SK-N-MC (cell line): Measurements from ENCODE around the gene UNC119B.
"Not testable (repeated sequence)": the region's sequence is repeated elsewhere in the genome, so short reads cannot be mapped to it uniquely, and the experiment has no call there.

ENCODE experiments used
- DNase-seq: peaks from one replicate; pipeline ENCODE4 v3.0.0-alpha.2; 2011; ENCODE audit warnings: low read depth, low spot score
- H3K27ac ChIP-seq: fragments of 200-600 bp; sonication (generic); 2 replicates; pipeline ENCODE4 v1.5.1; 2016; ENCODE audit warnings: mixed run types
- H3K36me3 ChIP-seq: fragments of 200-600 bp; sonication (generic); 2 replicates; pipeline ENCODE4 v1.6.1; 2017; ENCODE audit warnings: antibody characterized with exemption, low read length, mixed read lengths; ENCODE audit not compliant: insufficient read depth
- H3K4me3 ChIP-seq: fragments of 200-600 bp; sonication (generic); 2 replicates; pipeline ENCODE4 v1.5.1; 2016
- H3K9ac ChIP-seq: fragments of 200-600 bp; sonication (generic); 2 replicates; pipeline ENCODE4 v1.8.0; 2017; ENCODE audit warnings: mixed run types, mixed read lengths; ENCODE audit not compliant: insufficient read length
- H3K9me3 ChIP-seq: fragments of 200-600 bp; sonication (generic); 2 replicates; pipeline ENCODE4 v1.6.1; 2017; ENCODE audit warnings: low read depth, mild to moderate bottlenecking, antibody characterized with exemption, low read length, moderate library complexity, mixed read lengths
- EZH2 ChIP-seq: fragments of 200-600 bp; sonication (generic); IDR thresholded peaks from one replicate; pipeline ENCODE4 v1.6.1; 2017; ENCODE audit warnings: antibody characterized with exemption
- FOXP2 ChIP-seq: optimal IDR thresholded peaks from 2 replicates; pipeline ENCODE3; 2011; ENCODE audit warnings: mild to moderate bottlenecking, moderate library complexity; ENCODE audit not compliant: insufficient read depth; ENCODE audit errors: extremely low read length, control extremely low read depth
- POLR2AphosphoS5 ChIP-seq: IDR thresholded peaks from 2 replicates; pipeline ENCODE4 v1.6.1; 2012; ENCODE audit warnings: mild to moderate bottlenecking, low read depth, low read length, borderline replicate concordance

UNC119B gene

GRCh38 chr12:120720987-120721801 is 10.9 kb downstream of the UNC119B start:
- Histone ChIP-seq H3K36me3 (peaks cover 70% of the 10 kb centered on the region), H3K27ac (no peak overlapping the region)
- no peak for DNase-seq

GRCh38 chr12:120721866-120722265 is 11.6 kb downstream of the UNC119B start:
- peaks cover 63% of the 10 kb centered on the region for H3K36me3 ChIP-seq
- TF ChIP-seq POLR2AphosphoS5 (no peak), EZH2 (no peak), FOXP2 (no peak)
- no peak overlapping the region for H3K9ac ChIP-seq
- no peak overlapping the region for H3K4me3 ChIP-seq
- no peak overlapping the region for H3K27ac ChIP-seq
- no peak for DNase-seq
- no peaks in the 10 kb centered on the region for H3K9me3 ChIP-seq

More at GRCh38 chr12:120720987-120721801, 10.9 kb downstream of the UNC119B start:
- H3K9me3 ChIP-seq, result no peaks in the 10 kb centered on the region
- no peak overlapping the region for H3K9ac ChIP-seq
- no peak overlapping the region for H3K4me3 ChIP-seq
- no peak for TF ChIP-seq FOXP2
- TF ChIP-seq EZH2, result no peak

GRCh38 chr12:120722784-120723183 is 12.5 kb downstream of the UNC119B start:
- TF ChIP-seq POLR2AphosphoS5, result no peak
- no peak for TF ChIP-seq FOXP2
- no peak for TF ChIP-seq EZH2
- Histone ChIP-seq H3K36me3 (peaks cover 58% of the 10 kb centered on the region), H3K4me3 (no peak overlapping the region), H3K9me3 (no peaks in the 10 kb centered on the region), H3K9ac (no peak overlapping the region), H3K27ac (no peak overlapping the region)
- no peak for DNase-seq

- H3K9ac ChIP-seq, result no peak overlapping the region
Measured at GRCh38 chr12:120724720-120725119, 14.5 kb downstream of the UNC119B start.

GRCh38 chr12:120725151-120725658 is 14.9 kb downstream of the UNC119B start:
- H3K27ac ChIP-seq, result no peak overlapping the region
- peak overlapping the region; percentile 43 for H3K9ac ChIP-seq
- peaks cover 36% of the 10 kb centered on the region for H3K36me3 ChIP-seq

More at GRCh38 chr12:120724720-120725119, 14.5 kb downstream of the UNC119B start:
- Histone ChIP-seq H3K27ac (no peak overlapping the region), H3K9me3 (no peaks in the 10 kb centered on the region), H3K4me3 (no peak overlapping the region; the same call in 1 of the 2 replicates), H3K36me3 (peaks cover 41% of the 10 kb centered on the region)
- TF ChIP-seq FOXP2 (no peak), EZH2 (no peak), POLR2AphosphoS5 (no peak)
- no peak for DNase-seq

GRCh38 chr12:120725659-120726509 is 15.6 kb downstream of the UNC119B start, which contains the start of gene ACADS:
Gene ACADS, plus strand, starts transcription at chr12:120725826. Its CDS starts 60 bp downstream, at chr12:120725886.
- TF ChIP-seq EZH2, result no peak
- TF ChIP-seq POLR2AphosphoS5, result peak; percentile 65; the same call in 1 of the 2 replicates
- TF ChIP-seq FOXP2, result no peak
- DNase-seq, result no peak
- peaks cover 29% of the 10 kb centered on the region for H3K36me3 ChIP-seq
- no peak within 1 kb of the TSS for H3K27ac ChIP-seq
- peak within 1 kb of the TSS; percentile 77 for H3K9ac ChIP-seq
- H3K4me3 ChIP-seq, result peak within 1 kb of the TSS; percentile 75
- H3K9me3 ChIP-seq, result no peaks in the 10 kb centered on the region

More at GRCh38 chr12:120725151-120725658, 14.9 kb downstream of the UNC119B start:
- Histone ChIP-seq H3K9me3 (no peaks in the 10 kb centered on the region), H3K4me3 (peak overlapping the region; percentile 75)
- DNase-seq, result no peak
- no peak for TF ChIP-seq FOXP2
- no peak for TF ChIP-seq EZH2
- no peak for TF ChIP-seq POLR2AphosphoS5

GRCh38 chr12:120726510-120726793 is 16.2 kb downstream of the UNC119B start:
- TF ChIP-seq FOXP2, result no peak
- peaks cover 23% of the 10 kb centered on the region for H3K36me3 ChIP-seq
- H3K9ac ChIP-seq, result no peak overlapping the region
- no peak overlapping the region for H3K27ac ChIP-seq
- no peaks in the 10 kb centered on the region for H3K9me3 ChIP-seq
- H3K4me3 ChIP-seq, result peak overlapping the region; percentile 75
- no peak for DNase-seq

- TF ChIP-seq POLR2AphosphoS5 (no peak), EZH2 (no peak), FOXP2 (no peak)
Measured at GRCh38 chr12:120726961-120727360, 16.7 kb downstream of the UNC119B start.

GRCh38 chr12:120732198-120732597 is 21.9 kb downstream of the UNC119B start:
- H3K27ac ChIP-seq, H3K9ac ChIP-seq, H3K36me3 ChIP-seq, H3K4me3 ChIP-seq, H3K9me3 ChIP-seq, DNase-seq: not testable (repeated sequence)

More at GRCh38 chr12:120726961-120727360, 16.7 kb downstream of the UNC119B start:
- H3K9ac ChIP-seq, result no peak overlapping the region
- H3K36me3 ChIP-seq, result peaks cover 18% of the 10 kb centered on the region
- no peaks in the 10 kb centered on the region for H3K9me3 ChIP-seq
- no peak overlapping the region for H3K27ac ChIP-seq
- H3K4me3 ChIP-seq, result no peak overlapping the region
- DNase-seq, result no peak
